Astrocyte (in vitro differentiated cells and primary cell): ENCODE measurements around the gene BLVRB. TPM values are rescaled to one million over a fixed set of nuclear protein-coding genes. Genes with fewer than 3 reads are reported as not detected.

Experiments used
- DNase-seq: peaks from one replicate; pipeline ENCODE4 v3.0.0-alpha.2; 2010; ENCODE audit warnings: low read depth
- FAIRE-seq: peaks from 2 replicates; lab custom pipeline; 2011; peaks lifted over from hg19 to GRCh38; lab: Jason Lieb, UNC
- H2AFZ ChIP-seq: 2 replicates; pipeline ENCODE4 v1.6.0; 2012; ENCODE audit warnings: low read depth, low read length, inconsistent platforms
- H3K27ac ChIP-seq: 2 replicates; pipeline ENCODE4 v1.5.1; 2011; ENCODE audit warnings: low read depth, low read length, inconsistent platforms
- H3K27me3 ChIP-seq: 2 replicates; pipeline ENCODE4 v1.6.0; 2011; ENCODE audit warnings: low read length, inconsistent platforms; ENCODE audit not compliant: insufficient read depth
- H3K36me3 ChIP-seq: 2 replicates; pipeline ENCODE4 v1.5.1; 2011; ENCODE audit warnings: low read length, inconsistent platforms; ENCODE audit not compliant: insufficient read depth
- H3K4me1 ChIP-seq: 2 replicates; pipeline ENCODE4 v1.5.1; 2011; ENCODE audit warnings: low read length, inconsistent platforms; ENCODE audit not compliant: insufficient read depth
- H3K4me2 ChIP-seq: 2 replicates; pipeline ENCODE4 v1.6.0; 2012; ENCODE audit warnings: low read length, inconsistent platforms
- H3K4me3 ChIP-seq: 2 replicates; pipeline ENCODE4 v1.5.1; 2011; ENCODE audit warnings: low read depth, mild to moderate bottlenecking, low read length, inconsistent platforms; ENCODE audit not compliant: insufficient read depth
- H3K79me2 ChIP-seq: 2 replicates; pipeline ENCODE4 v1.6.0; 2012; ENCODE audit warnings: mild to moderate bottlenecking, low read length, inconsistent platforms; ENCODE audit not compliant: insufficient read depth
- H3K9ac ChIP-seq: 2 replicates; pipeline ENCODE4 v1.6.0; 2012; ENCODE audit warnings: mild to moderate bottlenecking, low read length, inconsistent platforms
- H3K9me3 ChIP-seq: 2 replicates; pipeline ENCODE4 v1.5.1; 2012; ENCODE audit warnings: low read depth, mild to moderate bottlenecking, low read length, inconsistent platforms; ENCODE audit not compliant: insufficient read depth
- H4K20me1 ChIP-seq: 2 replicates; pipeline ENCODE4 v1.6.0; 2012; ENCODE audit warnings: low read length, inconsistent platforms; ENCODE audit not compliant: insufficient read depth
- H3K27ac Mint-ChIP-seq: one replicate; pipeline ENCODE4 v1.8.0; 2021; ENCODE audit warnings: mild to moderate bottlenecking, mixed read lengths; ENCODE audit not compliant: unreplicated experiment
- H3K27me3 Mint-ChIP-seq: one replicate; pipeline ENCODE4 v1.8.0; 2021; ENCODE audit warnings: low read depth, mixed read lengths; ENCODE audit not compliant: unreplicated experiment
- H3K36me3 Mint-ChIP-seq: one replicate; pipeline ENCODE4 v1.8.0; 2021; ENCODE audit warnings: low read depth, mixed read lengths; ENCODE audit not compliant: unreplicated experiment
- H3K4me1 Mint-ChIP-seq: one replicate; pipeline ENCODE4 v1.8.0; 2021; ENCODE audit warnings: low read depth, mixed read lengths; ENCODE audit not compliant: unreplicated experiment
- H3K4me3 Mint-ChIP-seq: one replicate; pipeline ENCODE4 v1.8.0; 2021; ENCODE audit warnings: mild to moderate bottlenecking, moderate library complexity, mixed read lengths; ENCODE audit not compliant: unreplicated experiment
- H3K9me3 Mint-ChIP-seq: one replicate; pipeline ENCODE4 v1.8.0; 2021; ENCODE audit warnings: mild to moderate bottlenecking, mixed read lengths; ENCODE audit not compliant: unreplicated experiment
- CTCF ChIP-seq: IDR thresholded peaks from 2 replicates; pipeline ENCODE4 v1.5.1; 2011; ENCODE audit warnings: low read depth, mild to moderate bottlenecking, inconsistent platforms, low read length, moderate library complexity; ENCODE audit not compliant: insufficient read depth
- EZH2 ChIP-seq: IDR thresholded peaks from 2 replicates; pipeline ENCODE4 v1.6.1; 2012; ENCODE audit warnings: mild to moderate bottlenecking, low read length, inconsistent platforms; ENCODE audit not compliant: insufficient read depth
- total RNA-seq: library from RNA; stranded (reverse); gene quantifications from 2 replicates; pipeline ENCODE4 v1.2.1, GENCODE V29; 2021

BLVRB gene
- total RNA-seq, 1 donor from 2014 or later = 27.1 TPM

GRCh38 chr19:40461669-40462221 is 3.8 kb downstream of the BLVRB start:
- no peak overlapping the region for H3K27ac Mint-ChIP-seq
- TF ChIP-seq CTCF (no peak), EZH2 (no peak)

GRCh38 chr19:40460185-40460584 is 5.4 kb downstream of the BLVRB start:
- TF ChIP-seq CTCF = no peak
- no peak for TF ChIP-seq EZH2
- Histone ChIP-seq H3K9me3 (no peaks in the 10 kb centered on the region), H3K79me2 (no peaks in the 10 kb centered on the region), H3K27ac (no peak overlapping the region), H3K27me3 (no peaks in the 10 kb centered on the region), H4K20me1 (no peaks in the 10 kb centered on the region), H3K4me2 (no peak overlapping the region), H3K36me3 (no peaks in the 10 kb centered on the region), H3K9ac (no peak overlapping the region), H3K4me1 (peaks cover 13% of the 10 kb centered on the region), H2AFZ (no peak overlapping the region), H3K4me3 (no peak overlapping the region)
- Mint-ChIP-seq H3K27ac (no peak overlapping the region), H3K4me1 (peaks cover 7% of the 10 kb centered on the region), H3K36me3 (no peaks in the 10 kb centered on the region), H3K9me3 (no peaks in the 10 kb centered on the region), H3K27me3 (no peaks in the 10 kb centered on the region), H3K4me3 (no peak overlapping the region)
- DNase-seq = no peak
- FAIRE-seq = no peak

More at GRCh38 chr19:40461669-40462221, 3.8 kb downstream of the BLVRB start:
- Histone ChIP-seq H3K9ac (no peak overlapping the region), H3K27ac (no peak overlapping the region), H3K4me3 (no peak overlapping the region), H3K4me2 (no peak overlapping the region), H3K36me3 (no peaks in the 10 kb centered on the region), H3K79me2 (no peaks in the 10 kb centered on the region), H3K27me3 (peaks cover 5% of the 10 kb centered on the region), H2AFZ (no peak overlapping the region), H4K20me1 (no peaks in the 10 kb centered on the region), H3K4me1 (peaks cover 23% of the 10 kb centered on the region), H3K9me3 (no peaks in the 10 kb centered on the region)
- Mint-ChIP-seq H3K27me3 (peaks cover 9% of the 10 kb centered on the region), H3K9me3 (no peaks in the 10 kb centered on the region), H3K36me3 (no peaks in the 10 kb centered on the region), H3K4me1 (peaks cover 16% of the 10 kb centered on the region), H3K4me3 (no peak overlapping the region)
- FAIRE-seq = no peak
- no peak for DNase-seq

- Histone ChIP-seq H2AFZ (no peak overlapping the region), H3K27me3 (no peaks in the 10 kb centered on the region), H3K79me2 (no peaks in the 10 kb centered on the region), H4K20me1 (no peaks in the 10 kb centered on the region), H3K4me1 (no peaks in the 10 kb centered on the region), H3K36me3 (no peaks in the 10 kb centered on the region), H3K27ac (no peak overlapping the region), H3K9ac (no peak overlapping the region), H3K4me2 (no peak overlapping the region), H3K4me3 (no peak overlapping the region), H3K9me3 (no peaks in the 10 kb centered on the region)
- DNase-seq = no peak
- no peak overlapping the region for H3K27ac Mint-ChIP-seq
- H3K36me3 Mint-ChIP-seq = no peaks in the 10 kb centered on the region
- no peaks in the 10 kb centered on the region for H3K4me1 Mint-ChIP-seq
- no peaks in the 10 kb centered on the region for H3K27me3 Mint-ChIP-seq
- no peaks in the 10 kb centered on the region for H3K9me3 Mint-ChIP-seq
- FAIRE-seq = no peak
- TF ChIP-seq CTCF (no peak), EZH2 (no peak)
- no peak overlapping the region for H3K4me3 Mint-ChIP-seq
Measured at GRCh38 chr19:40458597-40458974, 7.0 kb downstream of the BLVRB start.
